NCI-H345 treated with DMSO at 0.1 percent for 48 hours (cell line): ENCODE data around the gene CRYBB1.

Experiments
- DNase-seq: peaks from one replicate; lab custom pipeline; 2025; ENCODE audit not compliant: unreplicated experiment; lab: John Stamatoyannopoulos, UW

The CRYBB1 gene

GRCh38 chr22:26608129-26608528, 9.7 kb downstream of the CRYBB1 start:
- DNase-seq = no peak

GRCh38 chr22:26606611-26607010, 11.2 kb downstream of the CRYBB1 start:
- DNase-seq = no peak

GRCh38 chr22:26604368-26604767, 13.5 kb downstream of the CRYBB1 start:
- no peak for DNase-seq

- no peak for DNase-seq
Observed at GRCh38 chr22:26602127-26602526, 15.7 kb downstream of the CRYBB1 start.

- no peak for DNase-seq
Observed at GRCh38 chr22:26601726-26602125, 16.1 kb downstream of the CRYBB1 start.

GRCh38 chr22:26599505-26599904, 18.3 kb downstream of the CRYBB1 start:
- peak; percentile 4 for DNase-seq

- DNase-seq = no peak
Observed at GRCh38 chr22:26597480-26597879, 20.3 kb downstream of the CRYBB1 start.

- DNase-seq = no peak
Observed at GRCh38 chr22:26597026-26597425, 20.8 kb downstream of the CRYBB1 start.

GRCh38 chr22:26593763-26594162, 24.1 kb downstream of the CRYBB1 start:
- DNase-seq = no peak

- DNase-seq = no peak
Observed at GRCh38 chr22:26592421-26592891, 25.4 kb downstream of the CRYBB1 start.

GRCh38 chr22:26589845-26590736, 27.7 kb downstream of the CRYBB1 start, which contains the start of gene TPST2:
Gene TPST2 (minus strand): TSS chr22:26590132. CDS start chr22:26541630, 48,502 bp downstream.
- peak; percentile 8 for DNase-seq

- no peak for DNase-seq
Observed at GRCh38 chr22:26589367-26589844, 28.4 kb downstream of the CRYBB1 start.

GRCh38 chr22:26588729-26589366, 29.0 kb downstream of the CRYBB1 start:
- DNase-seq = no peak

- DNase-seq = no peak
Observed at GRCh38 chr22:26587991-26588613, 29.7 kb downstream of the CRYBB1 start.

- no peak for DNase-seq
Observed at GRCh38 chr22:26586556-26587325, 31.1 kb downstream of the CRYBB1 start.

- DNase-seq = no peak
Observed at GRCh38 chr22:26585104-26585790, 32.6 kb downstream of the CRYBB1 start.

- no peak for DNase-seq
Observed at GRCh38 chr22:26584010-26584409, 33.8 kb downstream of the CRYBB1 start.

GRCh38 chr22:26581633-26582168, 36.1 kb downstream of the CRYBB1 start:
- no peak for DNase-seq

GRCh38 chr22:26581026-26581425, 36.8 kb downstream of the CRYBB1 start:
- DNase-seq = no peak
